Right hindlimb (tissue), 1 donor: ENCODE results near the gene PYDC2.

Experiments
- DNase-seq: peaks from one replicate; pipeline ENCODE4 v3.0.0-alpha.2; 2018

The PYDC2 gene

GRCh38 chr3:191461113-191461595, at the start of gene PYDC2:
TSS of gene PYDC2 (plus strand) at chr3:191461163. CDS start at chr3:191461163, 0 bp downstream.
- DNase-seq, result no peak

GRCh38 chr3:191412759-191413158, 48.2 kb upstream of the PYDC2 start:
- DNase-seq, result peak; percentile 30

DNA sequence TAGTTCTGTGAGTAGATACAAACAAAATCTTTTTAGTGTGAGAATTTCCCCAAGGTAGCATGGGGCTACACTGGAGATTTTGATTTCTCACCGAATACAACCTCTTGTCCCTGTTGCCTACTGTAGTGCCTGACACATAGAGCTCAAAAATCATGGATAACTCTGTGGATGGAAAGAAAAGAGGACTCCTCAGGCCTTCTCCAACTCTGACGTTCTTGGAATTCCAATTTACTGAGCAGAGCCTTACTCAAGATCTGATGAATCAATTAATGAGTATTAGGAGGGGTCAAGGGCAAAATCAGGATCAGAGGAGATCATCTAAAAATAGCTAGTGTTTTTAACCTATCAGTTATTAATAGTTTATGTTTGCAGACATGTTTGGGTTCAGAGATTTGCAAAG, 46.7 kb upstream of the PYDC2 start:
- DNase-seq, result no peak

DNA sequence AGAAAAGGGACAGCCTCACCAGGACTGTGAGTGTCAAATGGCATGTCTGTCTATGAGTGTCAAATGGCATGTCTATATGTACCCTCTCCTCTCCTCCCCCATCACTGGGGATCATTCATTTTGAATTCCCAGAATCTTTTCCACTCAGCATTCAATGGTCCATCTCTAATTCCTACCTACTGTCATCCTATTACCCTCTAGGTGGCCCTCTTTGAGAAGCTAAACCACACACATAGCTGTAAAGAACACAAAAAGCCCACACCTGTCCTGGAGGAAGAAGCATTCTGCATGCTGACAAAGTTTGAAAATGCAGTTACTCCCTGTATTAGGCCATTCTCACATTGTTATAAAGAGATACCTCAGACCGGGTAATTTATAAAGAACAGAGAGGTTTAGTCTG, 46.2 kb upstream of the PYDC2 start:
- DNase-seq, result no peak

DNA sequence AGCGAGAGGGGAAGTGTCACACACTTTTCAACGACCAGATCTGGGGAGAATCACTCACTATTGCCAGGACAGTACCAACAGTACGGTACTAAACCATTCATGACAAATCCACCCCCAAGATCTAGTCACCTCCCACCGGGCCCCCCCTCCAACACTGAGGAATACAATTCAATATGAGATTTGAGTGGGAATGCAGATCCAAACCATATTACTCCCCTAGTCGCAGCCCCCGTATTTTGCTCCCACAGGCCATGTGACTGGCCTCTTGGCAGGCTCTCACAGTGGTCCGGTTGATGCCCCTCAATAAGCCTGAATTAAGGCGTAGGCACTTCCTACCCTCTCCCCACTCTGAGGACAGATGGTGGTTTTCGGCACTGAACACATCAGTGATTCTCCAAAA, 45.4 kb upstream of the PYDC2 start:
- no peak for DNase-seq

DNA sequence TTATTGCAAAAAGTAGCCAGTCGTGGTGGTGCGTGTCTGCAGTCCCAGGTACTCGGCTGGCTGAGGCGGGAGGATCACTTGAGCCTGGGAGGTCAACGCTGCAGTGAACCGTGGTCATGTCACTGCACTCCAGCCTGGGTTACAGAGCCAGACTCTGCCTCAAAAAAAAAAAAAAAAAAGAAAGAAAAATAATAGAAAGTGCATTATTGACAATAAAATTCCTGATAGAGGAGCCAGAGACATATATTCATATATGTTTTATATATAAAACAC, 43.6 kb upstream of the PYDC2 start:
- no peak for DNase-seq

DNA sequence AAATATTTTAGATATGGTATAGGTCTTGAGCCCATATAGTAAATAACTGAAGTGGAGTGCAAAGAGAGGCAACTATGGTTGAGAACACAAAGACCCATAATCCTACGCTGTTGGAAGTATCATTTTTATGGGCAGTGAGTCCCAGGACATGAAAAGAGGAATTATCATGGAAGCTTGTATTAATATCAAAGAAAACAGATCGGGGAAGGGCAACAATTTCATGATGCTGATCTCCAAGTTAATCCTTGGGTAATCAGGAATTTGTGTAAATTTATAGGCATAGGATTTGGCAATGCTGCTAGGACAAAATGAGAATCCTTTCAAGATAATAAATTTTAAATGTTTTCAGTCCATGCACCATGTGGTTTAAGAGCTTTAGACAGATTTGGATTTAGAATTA, 40.2 kb upstream of the PYDC2 start:
- DNase-seq, result no peak

DNA sequence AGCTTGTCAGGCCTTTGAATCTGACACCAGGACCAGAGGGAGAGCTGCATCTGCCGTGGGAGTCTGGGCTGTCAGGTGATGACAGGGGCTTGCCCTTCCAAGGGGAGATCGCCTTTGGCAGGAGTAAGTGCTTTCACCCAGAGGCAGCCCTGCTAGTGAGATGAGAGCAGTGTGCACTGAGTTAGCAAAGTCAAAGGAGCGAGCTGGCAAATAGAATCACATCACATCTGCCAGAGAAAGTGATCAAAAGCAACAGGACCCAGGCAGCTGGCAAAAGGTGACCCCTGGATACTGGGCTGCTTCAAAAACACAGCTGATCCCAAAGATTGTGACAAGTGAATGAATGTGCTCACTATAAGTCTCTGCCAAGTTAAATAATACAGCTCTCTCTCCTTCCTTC, 36.1 kb upstream of the PYDC2 start:
- no peak for DNase-seq

DNA sequence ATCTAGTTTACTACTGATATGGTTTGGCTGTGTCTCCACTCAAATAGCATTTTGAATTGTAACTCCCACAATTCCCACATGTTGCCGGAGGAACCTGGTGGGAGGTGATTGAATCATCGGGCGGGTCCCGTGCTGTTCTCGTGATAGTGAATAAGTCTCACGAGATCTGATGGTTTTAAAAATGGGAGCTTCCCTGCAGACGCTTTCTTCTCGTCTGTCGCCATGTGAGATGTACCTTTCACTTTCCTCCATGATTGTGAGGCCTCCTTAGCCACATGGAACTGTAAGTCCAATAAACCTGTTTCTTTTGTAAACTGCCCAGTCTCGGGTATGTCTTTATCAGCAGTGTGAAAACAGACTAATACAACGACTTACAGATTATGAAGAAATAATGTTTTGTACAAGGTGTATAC, 35.6 kb upstream of the PYDC2 start:
- no peak for DNase-seq

GRCh38 chr3:191426311-191426710, 34.7 kb upstream of the PYDC2 start:
- DNase-seq, result no peak

DNA sequence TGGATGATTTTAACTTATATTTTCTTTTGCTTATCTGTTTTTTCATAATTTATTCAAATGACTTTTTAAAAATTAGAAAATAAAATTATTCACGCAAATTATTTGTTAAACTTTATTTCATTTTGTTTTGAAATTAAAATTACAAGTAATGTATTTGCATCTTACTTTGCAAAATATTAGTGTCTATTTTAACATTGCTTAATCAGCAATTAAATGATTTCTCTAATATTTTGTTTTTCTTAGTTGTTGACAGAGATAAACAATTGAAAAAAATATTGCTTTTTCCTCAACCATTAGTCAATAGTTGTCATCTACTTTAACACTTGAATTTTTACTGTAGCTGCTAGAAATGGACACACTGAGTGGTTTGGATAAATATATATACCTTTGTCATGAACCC, 32.8 kb upstream of the PYDC2 start:
- DNase-seq, result no peak

- DNase-seq, result no peak
Observed at GRCh38 chr3:191430103-191430502, 30.9 kb upstream of the PYDC2 start.

DNA sequence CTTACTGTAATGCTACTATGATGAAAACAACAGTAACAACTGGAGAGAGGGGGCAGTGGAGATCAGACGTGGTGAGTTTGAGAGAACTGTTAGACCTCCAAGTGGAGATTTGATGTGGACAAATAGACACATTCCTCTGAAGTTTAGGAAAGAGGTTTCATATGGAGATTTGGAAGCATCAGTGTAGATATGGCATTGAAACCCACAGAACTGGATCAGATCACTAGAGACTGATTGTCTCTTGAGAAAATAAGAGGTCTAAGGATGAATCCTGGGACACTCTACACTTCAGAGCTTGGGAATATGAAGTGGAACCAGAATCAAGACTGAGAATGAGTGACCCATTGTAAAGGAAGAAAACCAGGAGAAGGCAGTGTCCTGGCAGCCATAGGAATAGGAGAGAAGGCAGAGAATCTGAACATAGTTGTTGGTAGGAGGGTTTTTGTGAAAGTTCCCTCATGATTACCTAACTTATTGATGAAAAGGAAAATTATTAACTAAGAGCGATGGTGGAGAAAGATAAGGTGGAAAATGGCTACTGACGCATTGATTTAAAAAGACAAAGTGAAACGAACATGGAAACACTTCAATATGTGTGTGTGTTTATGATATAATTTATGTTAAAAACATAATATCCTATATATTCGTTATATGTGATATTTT, 29.7 kb upstream of the PYDC2 start:
- DNase-seq, result no peak

DNA sequence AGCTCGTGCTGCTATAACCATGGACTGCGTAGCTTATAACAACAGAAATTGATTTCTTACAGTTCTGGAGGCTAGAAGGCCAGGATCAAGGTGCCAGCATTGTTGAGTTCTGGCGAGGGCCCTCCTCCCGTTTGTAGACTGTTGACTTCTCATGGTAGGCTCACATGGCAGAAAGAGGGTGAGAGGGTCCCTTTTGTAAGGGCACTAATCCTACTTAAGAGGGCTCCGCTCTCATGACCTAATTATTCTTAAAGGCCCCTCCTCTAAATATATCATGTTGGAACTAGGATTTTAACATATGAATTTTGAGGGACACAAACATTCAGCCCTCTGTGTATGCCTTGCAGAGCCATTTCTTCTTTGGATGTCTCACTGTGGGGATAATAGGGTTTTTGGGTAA, 28.8 kb upstream of the PYDC2 start:
- DNase-seq, result no peak

DNA sequence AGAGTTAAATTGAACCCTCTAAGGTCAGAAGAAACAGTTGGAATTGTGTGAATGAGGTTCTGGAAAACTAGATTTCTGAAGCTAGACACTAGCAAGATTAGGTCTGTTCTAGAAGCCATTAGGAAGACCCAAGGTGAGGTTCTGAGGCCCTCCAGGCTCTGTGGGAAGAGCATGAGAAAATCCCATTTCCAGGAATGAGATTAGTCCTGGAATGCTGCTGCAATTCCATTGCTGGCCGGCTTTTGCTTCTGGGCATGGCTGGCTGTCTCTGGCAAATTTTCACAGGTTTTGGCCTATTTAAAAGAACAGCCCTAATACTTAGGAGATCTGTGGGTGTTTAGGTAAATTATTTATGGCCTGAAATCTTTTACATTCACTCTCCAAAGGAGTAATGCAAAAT, 26.9 kb upstream of the PYDC2 start:
- DNase-seq, result no peak

GRCh38 chr3:191435981-191436380, 25.0 kb upstream of the PYDC2 start:
- no peak for DNase-seq

DNA sequence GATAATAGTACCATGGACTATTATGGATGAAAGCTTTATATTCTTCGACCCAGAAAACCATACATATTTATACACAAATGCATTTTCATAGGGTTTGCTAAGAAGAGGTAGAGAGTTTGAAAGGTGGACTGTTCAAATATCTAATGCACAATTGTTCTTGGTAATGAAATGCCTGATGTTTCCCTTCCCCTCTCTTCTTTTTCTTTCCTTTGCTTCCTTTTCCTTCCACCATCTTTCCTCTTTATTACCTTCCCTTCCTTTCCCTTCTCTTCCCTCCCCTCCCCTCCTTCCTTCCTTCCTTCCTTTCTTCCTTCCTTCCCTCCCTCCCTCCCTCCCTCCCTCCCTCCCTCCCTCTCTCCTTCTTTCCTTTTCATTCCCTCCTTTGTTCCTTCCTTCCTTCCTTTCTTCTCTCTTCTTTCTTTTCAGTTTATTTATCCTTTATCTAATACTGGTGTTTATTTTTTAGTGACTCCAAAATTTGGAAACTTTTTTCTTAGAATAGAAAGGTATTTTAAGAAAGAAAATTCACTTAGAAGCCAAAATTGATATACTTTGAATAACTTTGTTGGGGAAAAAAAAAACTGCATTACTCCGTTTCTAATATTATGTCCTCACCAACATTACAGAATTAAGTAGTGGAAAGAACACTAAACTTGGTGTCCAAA, 22.7 kb upstream of the PYDC2 start:
- DNase-seq, result no peak

DNA sequence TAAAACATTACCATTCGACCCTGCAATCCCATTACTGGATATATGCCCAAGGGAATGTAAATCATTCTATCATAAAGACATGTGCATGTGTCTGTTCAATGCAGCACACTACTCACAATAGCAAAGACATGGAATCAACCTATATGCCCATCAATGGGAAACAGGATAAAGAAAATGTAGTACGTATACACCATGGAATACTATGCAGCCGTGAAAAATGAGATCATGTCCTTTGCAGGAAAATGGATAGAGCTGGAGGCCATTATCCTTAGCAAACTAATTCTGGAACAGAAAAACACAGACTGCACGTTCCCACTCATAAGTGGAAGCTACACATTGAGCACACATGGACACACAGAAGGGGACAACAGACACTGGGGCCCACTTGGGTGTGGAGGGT, 20.4 kb upstream of the PYDC2 start:
- DNase-seq, result no peak

DNA sequence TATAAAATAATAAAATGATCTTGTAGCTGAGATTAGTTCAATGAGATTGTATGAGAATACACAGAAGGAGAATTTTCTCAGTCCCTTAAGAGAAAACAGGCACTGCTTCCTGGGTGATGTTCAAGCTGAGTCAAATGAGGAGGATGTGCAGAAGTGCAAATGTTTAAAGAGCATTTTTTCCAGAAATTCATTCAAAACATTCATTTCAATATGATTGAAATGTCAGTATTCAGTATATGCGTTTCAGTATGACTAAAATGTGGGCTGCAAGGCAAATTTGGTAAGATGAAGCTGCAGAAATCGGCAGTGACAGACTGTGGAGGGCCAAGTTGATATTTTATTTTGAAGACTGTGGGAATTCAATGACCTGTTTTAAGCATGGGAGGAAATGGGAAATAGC, 19.3 kb upstream of the PYDC2 start:
- DNase-seq, result no peak

DNA sequence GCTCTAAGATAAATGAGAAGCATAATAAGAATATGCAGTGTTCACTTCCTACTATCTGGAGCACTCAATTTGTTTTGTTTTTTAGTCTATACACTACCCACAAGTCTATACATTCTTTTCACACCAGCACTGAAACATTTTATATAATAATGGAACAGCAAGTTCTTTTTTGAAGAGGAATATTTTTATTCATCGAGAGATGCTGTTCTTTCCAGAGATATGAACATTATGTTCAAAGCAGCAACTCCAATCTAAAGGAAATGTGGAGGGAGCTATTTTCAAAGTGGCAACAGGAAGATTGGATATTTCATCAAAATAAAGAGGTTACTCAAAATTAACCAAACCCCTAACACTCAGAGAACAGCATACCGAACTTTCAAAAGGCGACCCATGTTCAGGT, 16.4 kb upstream of the PYDC2 start:
- no peak for DNase-seq

GRCh38 chr3:191449256-191449655, 11.7 kb upstream of the PYDC2 start:
- DNase-seq, result no peak

- no peak for DNase-seq
Observed at GRCh38 chr3:191455257-191455952, 5.6 kb upstream of the PYDC2 start.

- no peak for DNase-seq
Observed at GRCh38 chr3:191460360-191460759, 603 bp upstream of the PYDC2 start.

DNA sequence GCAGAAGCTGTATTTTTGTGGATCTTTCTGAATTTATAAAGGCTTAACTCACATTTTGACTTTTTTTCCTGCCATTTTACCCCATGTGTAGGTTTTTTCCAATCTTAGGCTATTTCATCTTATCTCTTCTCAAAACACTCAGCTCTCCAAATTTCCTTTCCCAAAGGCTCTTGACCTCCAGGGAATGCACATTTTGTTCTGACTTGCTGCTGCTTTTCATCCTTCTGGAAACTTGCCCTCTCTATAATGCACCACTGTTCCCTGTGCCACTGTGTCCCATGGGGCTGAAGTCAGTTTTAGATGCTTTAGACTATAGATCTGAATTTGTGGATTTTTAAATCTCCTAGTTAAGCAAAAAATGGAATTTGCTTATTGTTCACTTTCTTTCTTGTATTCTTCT, 9.1 kb downstream of the PYDC2 start:
- DNase-seq, result no peak

DNA sequence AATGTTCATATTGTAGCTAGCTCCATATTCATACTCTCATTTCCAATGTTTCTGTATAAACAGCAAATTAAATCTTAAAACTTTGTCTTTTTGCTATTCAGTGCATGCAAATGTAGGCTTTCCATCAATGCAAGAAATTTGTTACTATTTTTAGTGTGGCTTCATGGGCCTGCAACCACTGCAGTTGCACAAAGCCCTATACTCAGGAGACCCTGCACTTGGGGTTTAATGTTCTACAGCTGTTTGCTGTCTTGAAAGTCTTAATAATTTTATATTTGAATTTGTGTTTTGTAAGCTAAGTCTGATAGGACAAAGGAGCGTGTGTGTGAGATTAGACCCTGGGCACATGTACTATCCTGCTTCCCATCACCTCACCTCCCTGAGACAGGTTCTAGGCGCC, 9.6 kb downstream of the PYDC2 start:
- DNase-seq, result no peak
